ENCODE measurements around the gene PCGF1.

The PCGF1 gene

GRCh38 chr2:74495440-74495839, 12.1 kb downstream of the PCGF1 start:
- in situ Hi-C loops (cut with HindIII; ENCODE audit: low pct_ligation_motif_present, low sequenced_read_pairs): no loop called here
- TF ChIP-seq, protein P1, sequence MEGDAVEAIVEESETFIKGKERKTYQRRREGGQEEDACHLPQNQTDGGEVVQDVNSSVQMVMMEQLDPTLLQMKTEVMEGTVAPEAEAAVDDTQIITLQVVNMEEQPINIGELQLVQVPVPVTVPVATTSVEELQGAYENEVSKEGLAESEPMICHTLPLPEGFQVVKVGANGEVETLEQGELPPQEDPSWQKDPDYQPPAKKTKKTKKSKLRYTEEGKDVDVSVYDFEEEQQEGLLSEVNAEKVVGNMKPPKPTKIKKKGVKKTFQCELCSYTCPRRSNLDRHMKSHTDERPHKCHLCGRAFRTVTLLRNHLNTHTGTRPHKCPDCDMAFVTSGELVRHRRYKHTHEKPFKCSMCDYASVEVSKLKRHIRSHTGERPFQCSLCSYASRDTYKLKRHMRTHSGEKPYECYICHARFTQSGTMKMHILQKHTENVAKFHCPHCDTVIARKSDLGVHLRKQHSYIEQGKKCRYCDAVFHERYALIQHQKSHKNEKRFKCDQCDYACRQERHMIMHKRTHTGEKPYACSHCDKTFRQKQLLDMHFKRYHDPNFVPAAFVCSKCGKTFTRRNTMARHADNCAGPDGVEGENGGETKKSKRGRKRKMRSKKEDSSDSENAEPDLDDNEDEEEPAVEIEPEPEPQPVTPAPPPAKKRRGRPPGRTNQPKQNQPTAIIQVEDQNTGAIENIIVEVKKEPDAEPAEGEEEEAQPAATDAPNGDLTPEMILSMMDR (IDR thresholded peaks at IDR 0.05; ENCODE audit: low read depth, low read length, missing control alignments): no peak
- Histone ChIP-seq H3K4me3 (ENCODE audit: low read depth, low read length) (no peak overlapping the region), H3K27ac (no peak overlapping the region), H3K36me3 (replicated peaks) (peaks cover 27% of the 10 kb centered on the region), H3K27me3 (replicated peaks) (peaks cover 17% of the 10 kb centered on the region)
- no peak for DNase-seq

DNA sequence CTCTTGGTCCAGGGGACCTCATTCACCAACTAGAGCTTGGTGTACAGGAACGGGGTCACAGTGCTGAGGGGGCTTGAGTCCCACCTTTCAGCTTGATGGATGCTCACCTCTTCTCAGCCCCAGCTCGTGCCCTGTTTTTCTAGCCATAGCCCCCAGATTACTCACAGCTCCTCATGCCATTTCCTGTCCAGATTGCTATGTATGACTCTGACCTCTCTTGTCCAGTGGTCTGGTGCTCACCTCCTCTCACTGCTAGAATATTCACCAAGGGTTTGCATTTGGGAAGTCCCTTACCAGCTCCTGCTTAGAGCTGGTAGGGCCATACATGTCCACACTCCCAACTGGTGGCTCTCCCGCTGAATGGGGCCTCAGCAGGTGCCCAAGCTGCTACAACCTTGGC, 13.9 kb downstream of the PCGF1 start:
- no peak overlapping the region for H3K4me3 ChIP-seq (ENCODE audit: low read depth, low read length)
- peaks cover 29% of the 10 kb centered on the region for H3K36me3 ChIP-seq (replicated peaks)
- in situ Hi-C loops (cut with HindIII; ENCODE audit: low pct_ligation_motif_present, low sequenced_read_pairs): no loop called here

DNA sequence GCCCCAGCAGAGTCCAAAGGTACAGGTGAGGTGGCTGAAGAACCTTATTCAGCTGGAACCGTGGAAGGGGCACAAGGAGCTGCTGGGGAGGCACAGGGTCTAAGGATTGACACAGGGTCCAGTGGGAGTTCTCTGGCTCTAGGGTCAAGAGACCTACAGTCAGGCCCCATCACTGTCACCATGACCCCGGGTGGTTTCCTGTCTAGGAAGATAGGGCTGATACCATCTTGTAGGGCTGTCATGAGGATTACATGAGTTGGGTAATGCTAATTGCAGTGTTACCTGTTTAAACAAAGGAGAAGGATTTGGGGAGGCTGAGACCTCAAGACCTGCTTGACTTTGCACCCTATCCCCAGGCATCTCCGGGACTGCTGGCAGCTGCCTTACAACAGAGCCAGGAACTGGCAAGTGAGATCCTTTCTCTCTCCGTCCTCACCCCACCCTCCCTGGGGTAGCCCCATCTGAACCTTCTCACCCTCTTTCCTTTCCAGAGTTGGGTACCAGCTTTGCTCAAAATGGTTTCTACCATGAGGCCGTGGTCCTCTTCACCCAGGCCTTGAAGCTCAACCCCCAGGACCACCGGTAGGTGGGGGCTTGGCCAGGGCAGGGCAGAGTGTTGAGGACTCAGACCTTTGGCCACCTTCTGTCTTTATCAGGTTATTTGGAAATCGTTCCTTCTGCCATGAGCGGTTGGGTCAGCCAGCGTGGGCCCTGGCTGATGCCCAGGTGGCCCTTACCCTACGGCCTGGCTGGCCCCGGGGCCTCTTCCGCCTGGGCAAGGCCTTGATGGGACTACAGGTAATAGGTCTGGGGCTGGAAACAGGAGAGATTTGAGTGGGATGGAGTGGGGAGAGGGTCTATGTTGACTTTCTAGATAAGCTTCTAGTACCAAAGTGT, 15.6 kb downstream of the PCGF1 start:
- in situ Hi-C loops (cut with HindIII; ENCODE audit: low pct_ligation_motif_present, low sequenced_read_pairs): no loop called here
- peaks cover 29% of the 10 kb centered on the region for H3K36me3 ChIP-seq (replicated peaks)
- H3K4me3 ChIP-seq (ENCODE audit: low read depth, low read length): no peak overlapping the region
- no peak for DNase-seq
- no peaks in the 10 kb centered on the region for H3K27me3 ChIP-seq (replicated peaks)
- TF ChIP-seq, protein P1 (IDR thresholded peaks at IDR 0.05; ENCODE audit: low read depth, low read length, missing control alignments): no peak
- H3K27ac ChIP-seq: no peak overlapping the region

More for the DNA sequence above, 13.9 kb downstream of the PCGF1 start:
- Histone ChIP-seq H3K27ac (no peak overlapping the region), H3K27me3 (replicated peaks) (peaks cover 3% of the 10 kb centered on the region)
- DNase-seq: no peak
- TF ChIP-seq, protein P1 (IDR thresholded peaks at IDR 0.05; ENCODE audit: low read depth, low read length, missing control alignments): no peak

DNA sequence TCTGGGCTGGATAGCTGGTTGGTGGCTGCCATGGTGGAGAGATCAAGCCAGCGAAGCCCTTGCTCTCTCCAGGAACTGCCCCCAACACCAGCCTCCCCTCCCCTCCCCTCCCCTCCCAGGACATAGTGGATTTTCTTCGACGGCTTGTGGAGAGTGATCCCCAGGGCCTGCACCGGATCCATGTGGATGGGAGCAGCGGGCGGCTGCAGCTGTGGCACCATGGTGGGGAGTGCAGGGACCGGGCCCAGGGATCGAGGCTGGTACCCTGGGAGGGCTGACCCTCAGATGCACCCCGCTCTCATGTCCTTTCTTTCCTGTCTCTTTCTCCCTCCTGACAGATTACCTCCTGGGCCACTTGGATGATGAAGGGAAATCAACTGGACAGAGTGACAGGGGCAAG, 17.6 kb downstream of the PCGF1 start:
- no peak overlapping the region for H3K4me3 ChIP-seq (ENCODE audit: low read depth, low read length)
- TF ChIP-seq, protein P1 (IDR thresholded peaks at IDR 0.05; ENCODE audit: low read depth, low read length, missing control alignments): no peak
- DNase-seq: no peak
- no peak overlapping the region for H3K27ac ChIP-seq
- in situ Hi-C loops (cut with HindIII; ENCODE audit: low pct_ligation_motif_present, low sequenced_read_pairs): no loop called here
- no peaks in the 10 kb centered on the region for H3K27me3 ChIP-seq (replicated peaks)
- peaks cover 29% of the 10 kb centered on the region for H3K36me3 ChIP-seq (replicated peaks)

DNA sequence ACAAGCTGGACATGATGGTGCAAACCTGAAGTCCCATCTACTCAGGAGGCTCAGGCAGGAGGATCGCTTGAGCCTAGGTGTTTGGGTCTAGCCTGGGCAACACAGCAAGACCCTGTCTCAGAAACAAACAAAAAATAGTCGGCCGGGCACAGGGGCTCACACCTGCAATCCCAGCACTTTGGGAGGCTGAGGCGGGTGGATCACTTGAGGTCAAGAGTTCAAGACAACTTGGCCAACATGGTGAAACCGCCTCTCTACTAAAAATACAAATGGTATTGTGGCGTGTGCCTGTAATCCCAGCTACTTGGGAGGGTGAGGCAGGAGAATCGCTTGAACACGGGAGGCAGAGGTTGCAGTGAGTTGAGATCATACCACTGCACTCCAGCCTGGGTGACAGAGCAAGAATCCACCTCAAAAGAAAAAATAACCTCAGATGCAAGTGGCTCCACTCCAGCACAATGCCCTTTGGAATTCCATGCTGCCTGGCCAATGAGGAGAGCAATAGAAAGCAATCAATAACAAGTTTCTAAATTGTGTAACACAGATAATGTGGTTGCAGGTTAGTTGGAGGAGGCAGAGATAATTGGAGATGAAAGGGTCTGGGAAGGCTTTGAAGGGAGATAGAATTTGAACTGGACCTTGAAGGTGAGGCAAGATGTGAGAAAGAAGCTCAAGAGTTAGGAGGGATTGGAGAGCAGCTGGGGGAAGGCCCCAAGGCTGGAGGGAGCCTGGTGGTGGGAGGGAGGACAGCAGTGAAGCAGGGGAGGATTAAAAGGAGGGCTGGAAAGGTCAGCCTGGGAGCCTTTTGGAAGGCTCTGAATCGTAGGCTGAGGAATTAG, 18.6 kb downstream of the PCGF1 start:
- H3K4me3 ChIP-seq (ENCODE audit: low read depth, low read length): no peak overlapping the region
- H3K27me3 ChIP-seq (replicated peaks): no peaks in the 10 kb centered on the region
- DNase-seq: no peak
- TF ChIP-seq, protein P1 (IDR thresholded peaks at IDR 0.05; ENCODE audit: low read depth, low read length, missing control alignments): peak; percentile 4
- in situ Hi-C loops (cut with HindIII; ENCODE audit: low pct_ligation_motif_present, low sequenced_read_pairs): no loop called here
- no peak overlapping the region for H3K27ac ChIP-seq
- peaks cover 25% of the 10 kb centered on the region for H3K36me3 ChIP-seq (replicated peaks)
